Epithelial cell of esophagus (primary cell): ENCODE results near the gene SETD1B.
A peak's percentile ranks its signal among the peaks of the same experiment; 100 is the strongest.
"Not testable (repeated sequence)": the region's sequence is repeated elsewhere in the genome, so short reads cannot be mapped to it uniquely, and the experiment has no call there.

Experiments used
- DNase-seq: peaks from one replicate; pipeline ENCODE4 v3.0.0; 2010; ENCODE audit warnings: low read depth
- H3K4me3 ChIP-seq: 2 replicates; pipeline ENCODE4 v1.5.1; 2011; ENCODE audit warnings: mild to moderate bottlenecking, low read length, control low read depth
- TF ChIP-seq, protein P1 (sequence below): IDR thresholded peaks from 2 replicates; pipeline ENCODE4 v1.5.1; 2011; ENCODE audit warnings: low read depth, mild to moderate bottlenecking, low read length, control low read depth, inconsistent platforms; ENCODE audit not compliant: insufficient read depth; ENCODE audit errors: missing control alignments

Gene SETD1B

DNA sequence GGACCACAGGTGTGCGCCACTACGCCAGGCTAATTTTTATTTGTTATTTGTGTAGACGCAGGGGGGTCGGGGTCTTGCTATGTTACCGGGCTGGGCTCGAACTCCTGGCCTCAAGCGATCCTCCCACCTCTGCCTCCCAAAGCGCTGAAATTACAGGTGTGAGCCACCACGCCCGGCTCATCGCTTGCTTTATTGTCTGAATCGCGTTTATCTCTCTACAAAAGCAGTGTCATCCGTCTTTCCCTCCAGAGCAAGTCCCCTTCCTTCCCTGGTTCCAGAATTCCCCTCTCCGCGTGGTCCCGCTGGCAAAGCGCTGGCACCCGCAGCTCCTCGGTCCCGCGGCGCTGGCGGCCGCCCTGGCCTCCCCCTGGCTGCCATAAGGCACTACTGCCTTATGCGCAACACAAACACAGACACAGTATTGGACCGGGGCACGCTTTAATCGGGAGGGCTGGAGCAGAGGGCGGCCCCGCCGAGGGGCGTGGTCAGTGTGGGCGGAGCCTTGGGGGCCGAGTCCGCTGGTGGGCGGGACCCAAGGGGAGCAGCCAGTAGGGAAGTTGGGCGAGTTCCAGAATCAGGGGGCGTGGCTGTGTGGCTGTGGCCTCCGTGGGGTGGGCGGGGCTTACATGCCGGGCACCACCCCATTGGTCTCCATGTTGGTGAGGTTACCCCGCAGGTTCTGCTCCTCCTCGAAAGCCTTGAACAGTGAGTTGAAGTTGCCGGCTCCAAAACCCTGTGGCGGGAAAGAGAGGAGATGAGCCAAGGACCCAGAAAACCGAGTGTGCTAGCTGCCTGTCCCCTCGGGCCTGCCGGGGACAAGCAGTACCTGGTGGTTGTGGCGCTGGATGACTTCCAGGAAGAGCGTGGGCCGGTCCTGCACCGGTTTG lies 35.5 kb downstream of the SETD1B start:
- peak overlapping the region; percentile 72 for H3K4me3 ChIP-seq
- TF ChIP-seq, protein P1, sequence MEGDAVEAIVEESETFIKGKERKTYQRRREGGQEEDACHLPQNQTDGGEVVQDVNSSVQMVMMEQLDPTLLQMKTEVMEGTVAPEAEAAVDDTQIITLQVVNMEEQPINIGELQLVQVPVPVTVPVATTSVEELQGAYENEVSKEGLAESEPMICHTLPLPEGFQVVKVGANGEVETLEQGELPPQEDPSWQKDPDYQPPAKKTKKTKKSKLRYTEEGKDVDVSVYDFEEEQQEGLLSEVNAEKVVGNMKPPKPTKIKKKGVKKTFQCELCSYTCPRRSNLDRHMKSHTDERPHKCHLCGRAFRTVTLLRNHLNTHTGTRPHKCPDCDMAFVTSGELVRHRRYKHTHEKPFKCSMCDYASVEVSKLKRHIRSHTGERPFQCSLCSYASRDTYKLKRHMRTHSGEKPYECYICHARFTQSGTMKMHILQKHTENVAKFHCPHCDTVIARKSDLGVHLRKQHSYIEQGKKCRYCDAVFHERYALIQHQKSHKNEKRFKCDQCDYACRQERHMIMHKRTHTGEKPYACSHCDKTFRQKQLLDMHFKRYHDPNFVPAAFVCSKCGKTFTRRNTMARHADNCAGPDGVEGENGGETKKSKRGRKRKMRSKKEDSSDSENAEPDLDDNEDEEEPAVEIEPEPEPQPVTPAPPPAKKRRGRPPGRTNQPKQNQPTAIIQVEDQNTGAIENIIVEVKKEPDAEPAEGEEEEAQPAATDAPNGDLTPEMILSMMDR: peak; percentile 17
- peak; percentile 98 for DNase-seq

DNA sequence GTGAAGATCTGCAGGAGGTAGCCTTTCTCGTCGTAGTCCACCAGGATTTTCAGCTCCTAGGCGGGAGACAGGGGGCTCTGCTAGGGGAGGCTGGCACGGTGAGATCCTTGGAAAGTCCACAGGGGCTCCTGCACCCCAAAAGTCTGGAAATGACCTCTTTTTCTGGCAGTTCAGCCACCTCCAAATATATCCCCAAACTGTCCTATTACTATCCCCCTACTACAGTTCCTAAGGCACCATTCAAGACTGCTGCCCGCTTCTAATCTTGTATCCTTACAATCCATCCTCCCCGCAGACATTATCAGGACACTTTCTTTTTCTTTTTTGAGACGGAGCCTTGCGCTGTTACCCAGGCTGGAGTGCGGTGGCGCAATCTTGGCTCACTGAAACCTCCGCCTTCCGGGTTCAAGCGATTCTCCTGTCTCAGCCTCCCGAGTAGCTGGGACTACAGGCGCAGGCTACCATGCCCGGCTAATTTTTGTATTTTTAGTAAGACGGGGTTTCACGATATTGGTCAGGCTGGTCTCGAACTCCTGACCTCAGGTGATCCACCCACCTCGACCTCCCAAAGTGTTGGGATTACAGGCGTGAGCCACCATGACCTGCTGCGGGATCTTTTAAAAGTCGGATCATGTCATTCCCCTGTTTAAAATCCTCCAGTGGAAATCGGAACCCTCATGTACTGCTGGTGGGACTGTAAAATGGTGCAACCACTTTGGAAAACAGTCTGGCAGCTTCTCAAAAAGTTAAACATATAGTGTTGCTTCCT lies 36.4 kb downstream of the SETD1B start:
- TF ChIP-seq, protein P1: no peak
- DNase-seq: no peak
- peak overlapping the region; percentile 72 for H3K4me3 ChIP-seq

DNA sequence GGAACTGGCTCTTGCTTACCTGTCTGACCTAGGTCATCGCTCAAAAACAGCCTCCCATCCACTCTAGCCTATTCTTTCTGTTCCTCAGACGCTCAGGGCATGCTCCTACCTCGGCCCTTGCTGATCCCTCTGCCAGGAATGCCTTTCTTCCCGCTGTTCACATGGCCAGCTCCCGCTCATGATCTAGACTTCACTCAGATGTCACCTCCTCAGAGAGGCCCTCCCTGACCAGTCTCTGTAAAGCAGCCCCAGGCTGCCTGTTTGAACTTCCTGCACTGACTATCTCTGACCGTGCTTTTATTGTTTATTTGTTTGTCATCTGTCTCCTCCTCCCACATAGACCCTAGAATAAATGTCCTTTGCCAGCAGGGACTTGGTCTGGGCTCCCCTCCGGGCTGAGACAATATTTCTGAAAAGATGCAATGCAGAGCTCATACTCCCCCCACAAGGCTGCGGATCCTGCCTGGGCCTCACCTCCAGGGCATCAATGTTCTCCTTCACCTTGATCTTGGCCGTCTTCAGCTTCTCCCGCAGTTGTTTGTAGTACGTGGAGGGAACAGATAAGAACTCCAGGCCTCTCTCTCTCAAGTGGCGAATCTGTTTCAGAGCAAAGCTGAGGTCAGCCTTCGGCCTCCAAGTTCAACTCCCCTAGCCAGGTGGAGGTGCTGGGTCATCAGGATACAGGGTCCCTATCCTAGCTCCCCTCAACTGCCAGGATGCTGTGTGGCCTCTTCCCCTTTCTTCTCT lies 39.6 kb downstream of the SETD1B start:
- no peak overlapping the region for H3K4me3 ChIP-seq
- no peak for DNase-seq
- TF ChIP-seq, protein P1: no peak

DNA sequence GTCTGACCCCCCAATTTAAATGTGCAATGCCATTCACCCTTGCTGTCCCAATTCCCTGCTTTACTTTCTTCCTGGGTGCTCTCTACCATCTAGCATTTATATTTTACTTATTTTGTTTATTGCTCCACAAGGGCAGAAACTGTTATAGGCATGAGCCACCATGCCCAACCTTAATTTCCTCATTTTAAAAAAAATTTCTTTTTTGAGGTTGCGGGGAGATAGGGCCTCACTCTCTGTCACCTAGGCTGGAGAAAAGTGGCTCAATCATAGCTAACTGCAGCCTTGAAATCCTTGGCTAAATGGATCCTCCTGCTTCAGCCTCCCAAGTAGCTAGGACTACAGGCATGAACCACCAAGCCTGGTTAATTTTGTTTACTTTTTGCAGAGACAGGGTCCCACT lies 41.9 kb downstream of the SETD1B start:
- no peak overlapping the region for H3K4me3 ChIP-seq
- TF ChIP-seq, protein P1: no peak
- no peak for DNase-seq

DNA sequence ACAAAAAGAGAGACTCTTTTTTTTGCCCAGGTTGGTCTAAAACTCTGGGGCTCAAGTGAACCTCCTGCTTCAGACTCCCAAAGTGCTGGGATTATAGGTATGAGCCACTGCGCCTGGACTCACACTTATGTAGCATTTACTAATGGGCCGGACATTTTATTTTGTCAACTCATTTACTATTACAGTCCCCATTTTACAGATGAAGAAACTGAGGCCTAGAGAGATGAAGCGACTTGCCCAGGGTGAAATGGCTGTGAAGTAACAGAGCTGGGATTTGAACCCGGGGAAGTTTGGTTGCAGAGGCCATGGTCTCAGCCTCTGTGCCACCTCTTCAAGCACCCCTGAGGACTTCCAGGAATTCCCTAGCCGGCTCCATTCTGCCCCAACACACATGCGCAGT lies 45.4 kb downstream of the SETD1B start:
- TF ChIP-seq, protein P1: no peak
- no peak for DNase-seq

DNA sequence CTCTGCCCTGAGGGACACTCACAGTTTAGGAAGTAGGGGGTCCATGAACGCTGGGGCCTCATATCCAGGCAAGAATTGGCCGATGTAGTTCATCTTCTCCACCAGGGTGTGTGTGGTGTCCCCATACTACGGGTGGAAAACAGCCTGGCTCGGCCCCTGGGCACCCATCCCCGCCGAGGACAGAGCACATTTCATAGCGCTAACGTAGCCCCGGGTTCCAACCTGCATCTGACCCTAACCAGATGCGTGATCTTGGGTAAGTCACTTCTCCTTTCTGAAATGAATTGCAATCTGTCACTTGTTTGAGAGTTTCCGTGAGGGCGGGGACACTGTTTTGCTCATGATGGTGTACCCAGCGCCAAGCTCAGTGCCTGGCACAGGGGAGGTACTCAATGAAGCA lies 45.9 kb downstream of the SETD1B start:
- no peak for DNase-seq
- no peak overlapping the region for H3K4me3 ChIP-seq
- TF ChIP-seq, protein P1: no peak

More for the DNA sequence above, 45.4 kb downstream of the SETD1B start:
- no peak overlapping the region for H3K4me3 ChIP-seq

DNA sequence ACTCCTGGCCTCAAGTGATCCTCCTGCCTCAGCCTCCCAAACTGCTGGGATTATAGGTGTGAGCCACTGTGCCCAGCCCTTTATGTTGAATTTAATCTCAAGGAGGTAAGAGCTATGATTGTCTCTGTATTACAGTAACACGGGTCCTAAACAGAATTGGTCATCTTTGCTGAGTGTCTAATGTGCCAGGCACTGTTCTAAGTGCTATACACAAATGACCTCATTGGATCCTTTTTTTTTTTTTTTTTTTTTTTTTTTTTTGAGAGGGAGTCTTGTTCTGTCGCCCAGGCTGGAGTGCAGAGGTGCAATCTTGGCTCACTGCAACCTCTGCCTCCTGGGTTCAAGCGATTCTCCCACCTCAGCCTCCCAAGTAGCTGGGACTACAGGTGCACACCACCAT lies 48.6 kb downstream of the SETD1B start:
- DNase-seq: not testable (repeated sequence)

More for the DNA sequence above, 48.6 kb downstream of the SETD1B start:
- H3K4me3 ChIP-seq: not testable (repeated sequence)
